A673 (cell line): ENCODE results near the gene HOXB8. TPM values are rescaled to one million over a fixed set of nuclear protein-coding genes. Genes with fewer than 3 reads are reported as not detected.

Experiments used
- BruUV-seq: library from RNA; stranded (reverse); fragments of 400-500 nt; replicated peaks from 2 replicates; lab custom pipeline; 2021; lab: Mats Ljungman, UMichigan
- CTCF ChIA-PET: fragments of 300-600 bp; sonication (Branson Sonifier 250); formaldehyde crosslinking; loops from one replicate; lab custom pipeline; 2022; ENCODE audit warnings: antibody characterized with exemption; lab: Charles Lee
- POLR2A ChIA-PET: fragments of 300-600 bp; sonication (Branson Sonifier 250); formaldehyde crosslinking; loops from one replicate; lab custom pipeline; 2022; ENCODE audit warnings: antibody characterized with exemption; ENCODE audit not compliant: low non-redundant PET; lab: Charles Lee
- DNase-seq: peaks from one replicate; pipeline ENCODE4 v3.0.0-alpha.2; 2015; ENCODE audit warnings: low spot score
- H3K27ac ChIP-seq: fragments of 200-600 bp; sonication (generic); 2 replicates; pipeline ENCODE4 v1.5.1; 2016; ENCODE audit warnings: mixed run types, low read depth, mild to moderate bottlenecking, mixed read lengths, antibody characterized with exemption, low read length; ENCODE audit not compliant: poor library complexity, severe bottlenecking
- H3K27me3 ChIP-seq: fragments of 200-600 bp; sonication (generic); replicated peaks from 2 replicates; pipeline ENCODE4 v1.6.1; 2017; ENCODE audit warnings: mixed run types, low read depth, mild to moderate bottlenecking, mixed read lengths, antibody characterized with exemption, low read length; ENCODE audit not compliant: insufficient read depth, poor library complexity
- H3K36me3 ChIP-seq: fragments of 200-600 bp; sonication (generic); 2 replicates; pipeline ENCODE4 v1.6.1; 2016; ENCODE audit warnings: mixed run types, mild to moderate bottlenecking, mixed read lengths, antibody characterized with exemption, low read length; ENCODE audit not compliant: insufficient read depth, poor library complexity, severe bottlenecking
- H3K4me1 ChIP-seq: fragments of 200-600 bp; sonication (generic); 2 replicates; pipeline ENCODE4 v1.6.1; 2017; ENCODE audit warnings: mixed run types, mild to moderate bottlenecking, mixed read lengths, antibody characterized with exemption, low read length; ENCODE audit not compliant: insufficient read depth, poor library complexity, severe bottlenecking
- H3K4me3 ChIP-seq: fragments of 200-600 bp; sonication (generic); 2 replicates; pipeline ENCODE4 v1.5.1; 2016; ENCODE audit warnings: low read depth, mixed run types, mild to moderate bottlenecking, mixed read lengths, low read length; ENCODE audit not compliant: poor library complexity, severe bottlenecking
- H3K9me3 ChIP-seq: fragments of 200-600 bp; sonication (generic); 2 replicates; pipeline ENCODE4 v1.6.1; 2016; ENCODE audit warnings: mixed run types, low read depth, mild to moderate bottlenecking, mixed read lengths, antibody characterized with exemption, low read length; ENCODE audit not compliant: poor library complexity, severe bottlenecking
- EZH2 ChIP-seq: fragments of 200-600 bp; sonication (generic); IDR thresholded peaks from 2 replicates; pipeline ENCODE4 v1.6.1; 2017; ENCODE audit warnings: borderline replicate concordance, low read depth, mild to moderate bottlenecking, mixed read lengths, antibody characterized with exemption, low read length; ENCODE audit not compliant: poor library complexity, severe bottlenecking
- intact Hi-C: fragments of 100-400 bp; cut with micrococcal nuclease; formaldehyde crosslinking; loops from one replicate; pipeline ENCODE4 v1.10.0; 2022; ENCODE audit not compliant: unreplicated experiment
- total RNA-seq: library from RNA; stranded (reverse); gene quantifications from 2 replicates; pipeline ENCODE4 v1.2.3, GENCODE V29; 2021
- TF ChIP-seq, protein P1 (sequence below): fragments of 300-800, 200-600 bp; sonication (generic); conservative IDR thresholded peaks from 2 replicates; pipeline ENCODE4 v1.5.1; 2017; ENCODE audit warnings: low read depth, mild to moderate bottlenecking, antibody characterized with exemption, low read length, moderate library complexity, mixed read lengths

HOXB8 gene
- total RNA-seq, 1 experiment from 2014 or later = 13.1 TPM

DNA sequence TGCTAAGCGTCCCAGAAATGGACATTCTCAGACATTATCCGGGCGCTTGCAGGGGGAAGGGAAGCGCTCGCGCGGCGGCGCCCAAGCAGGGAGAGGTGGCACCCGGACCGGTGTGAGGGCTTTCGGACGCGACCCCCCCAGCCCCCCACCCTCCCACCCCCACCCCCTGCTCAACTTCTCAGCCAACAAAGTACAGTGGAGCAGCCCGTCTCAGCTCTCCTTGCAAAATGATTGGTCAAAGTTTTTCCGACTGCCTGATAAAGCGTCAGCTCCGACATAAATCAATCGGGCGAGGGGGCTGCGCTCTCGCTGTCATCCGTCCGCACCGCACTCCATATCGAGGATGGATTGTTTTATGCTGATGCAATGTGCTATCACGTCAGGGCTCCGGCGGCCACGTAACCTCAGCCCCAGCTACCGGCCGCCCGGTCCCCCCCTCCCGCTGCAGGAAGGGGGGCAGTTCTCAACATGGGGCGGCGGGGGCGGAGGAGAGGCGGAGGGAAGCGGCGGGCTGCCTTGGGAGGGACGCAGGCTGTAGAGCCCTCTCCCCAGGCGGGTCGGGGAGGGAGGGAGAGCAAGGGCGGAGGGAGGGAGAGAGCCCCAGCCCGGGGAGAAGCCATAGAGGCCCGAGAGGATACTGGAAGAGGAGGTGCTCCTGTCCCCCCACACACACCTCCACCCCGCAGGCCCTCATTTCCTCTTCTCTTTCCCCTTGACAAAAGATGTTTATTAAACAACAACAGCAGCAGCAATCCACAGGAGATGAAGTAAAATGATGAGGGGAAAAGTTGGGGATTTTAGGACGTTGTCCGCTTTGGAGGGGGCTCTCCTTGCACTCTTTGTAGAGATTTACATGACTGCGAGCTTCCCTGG, 11.4 kb upstream of the HOXB8 start, which contains the start of gene HOXB9:
HOXB9 (minus strand) TSS at position 114 of the 873 bp plus-strand sequence; CDS start at position 25, 89 bp downstream.
- peak; percentile 64 for DNase-seq

DNA sequence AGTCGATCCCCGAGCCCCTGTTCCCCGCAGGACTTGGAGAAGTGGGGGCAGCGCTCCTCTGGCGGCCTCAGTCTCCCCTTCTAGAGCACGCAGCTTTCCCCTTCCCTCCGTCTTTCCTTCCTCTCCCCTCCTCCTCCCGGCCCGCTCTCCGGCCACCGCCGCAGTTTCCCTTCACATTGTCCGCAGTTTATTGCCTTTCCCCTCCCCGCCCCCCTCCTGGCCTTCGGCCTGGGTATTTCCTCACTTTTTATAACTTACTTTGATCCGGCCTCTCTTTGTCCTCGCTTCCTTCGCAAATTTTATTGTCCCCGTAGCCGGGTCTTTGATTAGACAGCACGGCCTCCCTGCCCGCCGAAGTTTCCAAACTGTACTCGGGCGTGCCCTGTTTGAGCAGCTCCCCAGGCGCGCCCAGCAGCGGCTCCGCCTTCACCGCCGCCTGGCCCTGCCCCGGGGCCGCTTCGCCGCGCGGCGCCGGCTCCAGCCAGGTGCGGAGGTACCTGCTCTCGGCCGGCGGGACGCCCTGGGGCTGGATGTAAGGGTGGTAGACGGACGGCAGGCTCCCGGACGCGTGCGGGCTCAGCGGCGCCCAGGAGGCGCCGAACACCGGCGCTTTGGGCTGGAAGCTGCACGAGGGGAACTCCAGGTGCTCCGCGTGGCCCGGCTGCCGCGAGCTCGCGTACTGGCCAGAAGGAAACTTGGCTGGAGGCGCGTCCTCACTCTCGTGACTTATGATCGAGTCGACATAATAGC, 10.6 kb upstream of the HOXB8 start:
- intact Hi-C loops = no loop called here
- Histone ChIP-seq H3K27me3 (no peaks in the 10 kb centered on the region), H3K4me1 (peaks cover 20% of the 10 kb centered on the region), H3K9me3 (no peaks in the 10 kb centered on the region), H3K27ac (peak overlapping the region; percentile 64), H3K36me3 (no peaks in the 10 kb centered on the region), H3K4me3 (peak overlapping the region; percentile 60)
- ChIA-PET POLR2A (interaction anchor here (0.5 to 0.7 kb wide), 5 partner anchors 15 to 584 kb away, joined by 3 to 12 read pairs (median 8); partner anchors contain the start of gene HOXB7), CTCF (interaction anchor here (0.6 to 2.6 kb wide), 5 partner anchors 11 to 259 kb away, joined by 3 to 9 read pairs (median 6); no protein-coding TSS in a partner anchor)
- DNase-seq = peak; percentile 54
- no peak for TF ChIP-seq EZH2
- TF ChIP-seq, protein P1, sequence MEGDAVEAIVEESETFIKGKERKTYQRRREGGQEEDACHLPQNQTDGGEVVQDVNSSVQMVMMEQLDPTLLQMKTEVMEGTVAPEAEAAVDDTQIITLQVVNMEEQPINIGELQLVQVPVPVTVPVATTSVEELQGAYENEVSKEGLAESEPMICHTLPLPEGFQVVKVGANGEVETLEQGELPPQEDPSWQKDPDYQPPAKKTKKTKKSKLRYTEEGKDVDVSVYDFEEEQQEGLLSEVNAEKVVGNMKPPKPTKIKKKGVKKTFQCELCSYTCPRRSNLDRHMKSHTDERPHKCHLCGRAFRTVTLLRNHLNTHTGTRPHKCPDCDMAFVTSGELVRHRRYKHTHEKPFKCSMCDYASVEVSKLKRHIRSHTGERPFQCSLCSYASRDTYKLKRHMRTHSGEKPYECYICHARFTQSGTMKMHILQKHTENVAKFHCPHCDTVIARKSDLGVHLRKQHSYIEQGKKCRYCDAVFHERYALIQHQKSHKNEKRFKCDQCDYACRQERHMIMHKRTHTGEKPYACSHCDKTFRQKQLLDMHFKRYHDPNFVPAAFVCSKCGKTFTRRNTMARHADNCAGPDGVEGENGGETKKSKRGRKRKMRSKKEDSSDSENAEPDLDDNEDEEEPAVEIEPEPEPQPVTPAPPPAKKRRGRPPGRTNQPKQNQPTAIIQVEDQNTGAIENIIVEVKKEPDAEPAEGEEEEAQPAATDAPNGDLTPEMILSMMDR = no peak
- BruUV-seq = no TSS peak

More for the DNA sequence above, 11.4 kb upstream of the HOXB8 start, which contains the start of gene HOXB9:
- ChIA-PET CTCF (interaction anchor here (0.6 to 2.6 kb wide), 4 partner anchors 10 to 21 kb away, joined by 3 to 7 read pairs (median 4); no protein-coding TSS in a partner anchor), POLR2A (interaction anchor here (0.6 to 0.7 kb wide), 5 partner anchors 16 to 411 kb away, joined by 3 to 12 read pairs (median 6); partner anchors contain the start of gene HOXB7)
- TF ChIP-seq, protein P1 = no peak
- no peak for TF ChIP-seq EZH2
- Histone ChIP-seq H3K27me3 (no peaks in the 10 kb centered on the region), H3K27ac (peak within 1 kb of the TSS; percentile 64), H3K4me3 (peak within 1 kb of the TSS; percentile 60), H3K36me3 (no peaks in the 10 kb centered on the region), H3K9me3 (no peaks in the 10 kb centered on the region), H3K4me1 (peaks cover 20% of the 10 kb centered on the region)
- no TSS peak for BruUV-seq
- intact Hi-C loops = no loop called here
